Left kidney (tissue), 2 donors: Measurements from ENCODE around the gene SBF2. TPM values are rescaled to one million over a fixed set of nuclear protein-coding genes. Genes with fewer than 3 reads are reported as not detected.

Source experiments
- DNase-seq: peaks from one replicate; pipeline ENCODE4 v3.0.0-alpha.2; 2013
- polyA plus RNA-seq: library from polyadenylated mRNA; unstranded; fragments of 120-200 nt; gene quantifications from one replicate; pipeline ENCODE4 v1.2.1, GENCODE V29; 2013; ENCODE audit not compliant: insufficient read length

SBF2 gene
- polyA plus RNA-seq, 1 donor, result 65.7 TPM

- DNase-seq, result no peak
Observed at GRCh38 chr11:10302359-10302743, 8.3 kb upstream of the SBF2 start.

- no peak for DNase-seq
Observed at GRCh38 chr11:10301656-10302358, 7.8 kb upstream of the SBF2 start.

- DNase-seq, result no peak
Observed at GRCh38 chr11:10298342-10298741, 4.3 kb upstream of the SBF2 start.

GRCh38 chr11:10295064-10295901, 1.3 kb upstream of the SBF2 start:
- no peak for DNase-seq

- peak; percentile 81 for DNase-seq
Observed at GRCh38 chr11:10294290-10294953, 403 bp upstream of the SBF2 start.

GRCh38 chr11:10291801-10292638, 2.0 kb downstream of the SBF2 start:
- no peak for DNase-seq

- no peak for DNase-seq
Observed at GRCh38 chr11:10289765-10290380, 4.1 kb downstream of the SBF2 start.

- DNase-seq, result no peak
Observed at GRCh38 chr11:10288881-10289764, 4.9 kb downstream of the SBF2 start.

- no peak for DNase-seq
Observed at GRCh38 chr11:10287766-10288715, 6.0 kb downstream of the SBF2 start.

- no peak for DNase-seq
Observed at GRCh38 chr11:10287140-10287539, 6.9 kb downstream of the SBF2 start.

GRCh38 chr11:10285148-10285802, 8.7 kb downstream of the SBF2 start:
- no peak for DNase-seq

GRCh38 chr11:10283991-10284390, 10.0 kb downstream of the SBF2 start:
- DNase-seq, result no peak

GRCh38 chr11:10282117-10282516, 11.9 kb downstream of the SBF2 start:
- DNase-seq, result no peak

- DNase-seq, result no peak
Observed at GRCh38 chr11:10275714-10276113, 18.3 kb downstream of the SBF2 start.

GRCh38 chr11:10274726-10275125, 19.3 kb downstream of the SBF2 start:
- DNase-seq, result no peak

- no peak for DNase-seq
Observed at GRCh38 chr11:10273738-10274137, 20.3 kb downstream of the SBF2 start.

GRCh38 chr11:10272132-10272531, 21.9 kb downstream of the SBF2 start:
- no peak for DNase-seq

GRCh38 chr11:10268746-10269488, 25.1 kb downstream of the SBF2 start:
- DNase-seq, result no peak
